NCI-H510A (cell line): ENCODE results near the gene ARL2BP.
A peak's percentile ranks its signal among the peaks of the same experiment; 100 is the strongest.
"Not testable (repeated sequence)": the region's sequence is repeated elsewhere in the genome, so short reads cannot be mapped to it uniquely, and the experiment has no call there.

Experiments used
- DNase-seq: peaks from one replicate; lab custom pipeline; 2025; lab: John Stamatoyannopoulos, UW

The ARL2BP gene

GRCh38 chr16:57263541-57264351 is 18.7 kb downstream of the ARL2BP start:
- DNase-seq: no peak

- no peak for DNase-seq
Measured at GRCh38 chr16:57264381-57264780, 19.3 kb downstream of the ARL2BP start.

- peak; percentile 58 for DNase-seq
Measured at GRCh38 chr16:57264950-57265371, 19.9 kb downstream of the ARL2BP start.

- DNase-seq: peak; percentile 38
Measured at GRCh38 chr16:57265850-57266530, 20.9 kb downstream of the ARL2BP start.

GRCh38 chr16:57266531-57267260 is 21.6 kb downstream of the ARL2BP start:
- DNase-seq: no peak

GRCh38 chr16:57267343-57267742 is 22.3 kb downstream of the ARL2BP start:
- DNase-seq: not testable (repeated sequence)

GRCh38 chr16:57268804-57269800 is 24.0 kb downstream of the ARL2BP start:
- DNase-seq: no peak

GRCh38 chr16:57270221-57271062 is 25.4 kb downstream of the ARL2BP start:
- no peak for DNase-seq

GRCh38 chr16:57271063-57271345 is 25.9 kb downstream of the ARL2BP start:
- no peak for DNase-seq

GRCh38 chr16:57271867-57272495 is 26.9 kb downstream of the ARL2BP start:
- no peak for DNase-seq

- DNase-seq: no peak
Measured at GRCh38 chr16:57273359-57273758, 28.3 kb downstream of the ARL2BP start.

GRCh38 chr16:57273826-57274225 is 28.8 kb downstream of the ARL2BP start:
- no peak for DNase-seq

- DNase-seq: not testable (repeated sequence)
Measured at GRCh38 chr16:57275946-57276345, 30.9 kb downstream of the ARL2BP start.

- no peak for DNase-seq
Measured at GRCh38 chr16:57276596-57276995, 31.5 kb downstream of the ARL2BP start.

GRCh38 chr16:57277586-57277985 is 32.5 kb downstream of the ARL2BP start:
- no peak for DNase-seq

GRCh38 chr16:57278494-57278893 is 33.4 kb downstream of the ARL2BP start:
- DNase-seq: no peak

- no peak for DNase-seq
Measured at GRCh38 chr16:57279780-57280638, 35.0 kb downstream of the ARL2BP start.

GRCh38 chr16:57281791-57282190 is 36.7 kb downstream of the ARL2BP start:
- DNase-seq: no peak

GRCh38 chr16:57282510-57283213 is 37.6 kb downstream of the ARL2BP start:
- no peak for DNase-seq
